Measurements from ENCODE around the gene CHMP4B. TPM values are rescaled to one million over a fixed set of nuclear protein-coding genes. Genes with fewer than 3 reads are reported as not detected.

Gene CHMP4B
- polyA plus RNA-seq, 2 of the 4 experiments (the other 2 are of a cell fraction): 81.3 to 104 TPM

DNA sequence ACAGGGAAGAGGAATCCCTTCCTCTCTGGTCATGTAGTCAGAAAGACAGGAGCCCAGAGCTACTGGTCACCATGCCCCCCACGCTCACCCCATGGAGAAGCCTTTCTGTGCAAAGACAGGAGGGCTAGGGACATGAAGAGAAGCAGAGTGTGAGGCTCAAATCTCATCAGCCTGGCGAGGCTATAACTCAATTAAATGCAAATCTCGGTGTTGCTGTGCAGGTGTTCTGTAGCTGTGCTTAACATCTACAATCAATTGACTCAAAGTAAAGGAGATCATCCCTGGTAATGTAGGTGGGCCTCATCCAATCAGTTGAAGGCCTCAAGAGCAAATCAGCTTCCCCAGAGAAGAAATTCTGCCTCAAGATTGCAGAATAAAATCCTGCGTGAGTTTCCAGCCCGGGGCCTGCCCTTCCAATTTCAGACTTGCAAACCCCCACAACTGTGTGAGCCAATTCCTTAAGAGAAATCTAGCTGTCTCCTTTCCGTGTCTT, 64.4 kb downstream of the CHMP4B start:
- TF ChIP-seq MAZ (IDR thresholded peaks at IDR 0.05; ENCODE audit: borderline replicate concordance, low read depth, low read length) (no peak), KDM1A (IDR thresholded peaks at IDR 0.05; ENCODE audit: low read depth) (no peak), HOXB13 (CRISPR knock-in tag; IDR thresholded peaks at IDR 0.05; ENCODE audit: low read depth) (no peak), PHF8 (IDR thresholded peaks at IDR 0.05; ENCODE audit: borderline replicate concordance, low read depth) (no peak), CBX2 (IDR thresholded peaks at IDR 0.05; ENCODE audit: borderline replicate concordance, low read depth) (no peak), EHMT2 (IDR thresholded peaks at IDR 0.05; ENCODE audit: low read depth) (no peak), POLR2A (IDR thresholded peaks at IDR 0.05; ENCODE audit: low read length) (no peak), ZFP36 (IDR thresholded peaks at IDR 0.05; ENCODE audit: borderline replicate concordance, partially characterized antibody) (no peak), RARB (CRISPR knock-in tag; IDR thresholded peaks at IDR 0.05) (no peak), FOSL2 (IDR thresholded peaks at IDR 0.05) (no peak), FOSL2 (CRISPR knock-in tag; IDR thresholded peaks at IDR 0.05) (no peak), ZC3H11A (IDR thresholded peaks at IDR 0.05) (no peak), ZNF302 (CRISPR knock-in tag; IDR thresholded peaks at IDR 0.05) (no peak), SMC3 (IDR thresholded peaks at IDR 0.05) (no peak), HOXA7 (CRISPR knock-in tag; IDR thresholded peaks at IDR 0.05) (no peak), RNF2 (IDR thresholded peaks at IDR 0.05; ENCODE audit: borderline replicate concordance, low read depth) (no peak), HDAC2 (IDR thresholded peaks at IDR 0.05) (no peak)
- TF ChIP-seq, protein P1, sequence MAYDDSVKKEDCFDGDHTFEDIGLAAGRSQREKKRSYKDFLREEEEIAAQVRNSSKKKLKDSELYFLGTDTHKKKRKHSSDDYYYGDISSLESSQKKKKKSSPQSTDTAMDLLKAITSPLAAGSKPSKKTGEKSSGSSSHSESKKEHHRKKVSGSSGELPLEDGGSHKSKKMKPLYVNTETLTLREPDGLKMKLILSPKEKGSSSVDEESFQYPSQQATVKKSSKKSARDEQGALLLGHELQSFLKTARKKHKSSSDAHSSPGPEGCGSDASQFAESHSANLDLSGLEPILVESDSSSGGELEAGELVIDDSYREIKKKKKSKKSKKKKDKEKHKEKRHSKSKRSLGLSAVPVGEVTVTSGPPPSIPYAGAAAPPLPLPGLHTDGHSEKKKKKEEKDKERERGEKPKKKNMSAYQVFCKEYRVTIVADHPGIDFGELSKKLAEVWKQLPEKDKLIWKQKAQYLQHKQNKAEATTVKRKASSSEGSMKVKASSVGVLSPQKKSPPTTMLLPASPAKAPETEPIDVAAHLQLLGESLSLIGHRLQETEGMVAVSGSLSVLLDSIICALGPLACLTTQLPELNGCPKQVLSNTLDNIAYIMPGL (CRISPR knock-in tag; IDR thresholded peaks at IDR 0.05; ENCODE audit: borderline replicate concordance): no peak
- TF ChIP-seq, protein P2, sequence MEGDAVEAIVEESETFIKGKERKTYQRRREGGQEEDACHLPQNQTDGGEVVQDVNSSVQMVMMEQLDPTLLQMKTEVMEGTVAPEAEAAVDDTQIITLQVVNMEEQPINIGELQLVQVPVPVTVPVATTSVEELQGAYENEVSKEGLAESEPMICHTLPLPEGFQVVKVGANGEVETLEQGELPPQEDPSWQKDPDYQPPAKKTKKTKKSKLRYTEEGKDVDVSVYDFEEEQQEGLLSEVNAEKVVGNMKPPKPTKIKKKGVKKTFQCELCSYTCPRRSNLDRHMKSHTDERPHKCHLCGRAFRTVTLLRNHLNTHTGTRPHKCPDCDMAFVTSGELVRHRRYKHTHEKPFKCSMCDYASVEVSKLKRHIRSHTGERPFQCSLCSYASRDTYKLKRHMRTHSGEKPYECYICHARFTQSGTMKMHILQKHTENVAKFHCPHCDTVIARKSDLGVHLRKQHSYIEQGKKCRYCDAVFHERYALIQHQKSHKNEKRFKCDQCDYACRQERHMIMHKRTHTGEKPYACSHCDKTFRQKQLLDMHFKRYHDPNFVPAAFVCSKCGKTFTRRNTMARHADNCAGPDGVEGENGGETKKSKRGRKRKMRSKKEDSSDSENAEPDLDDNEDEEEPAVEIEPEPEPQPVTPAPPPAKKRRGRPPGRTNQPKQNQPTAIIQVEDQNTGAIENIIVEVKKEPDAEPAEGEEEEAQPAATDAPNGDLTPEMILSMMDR (IDR thresholded peaks at IDR 0.05): no peak
- TF ChIP-seq, protein P3, sequence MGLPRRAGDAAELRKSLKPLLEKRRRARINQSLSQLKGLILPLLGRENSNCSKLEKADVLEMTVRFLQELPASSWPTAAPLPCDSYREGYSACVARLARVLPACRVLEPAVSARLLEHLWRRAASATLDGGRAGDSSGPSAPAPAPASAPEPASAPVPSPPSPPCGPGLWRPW (IDR thresholded peaks at IDR 0.05): no peak
- ATAC-seq: no peak
- Histone ChIP-seq H3K9me3 (peaks cover 21% of the 10 kb centered on the region), H3K4me2 (no peak overlapping the region), H3K4me1 (no peaks in the 10 kb centered on the region), H3K4me3 (no peak overlapping the region), H3K27ac (no peak overlapping the region)
- 44% methylated on average over 6 of the region's 6 CpGs for WGBS (ENCODE audit: missing lambda C conversion rate)
- no peak for DNase-seq (ENCODE audit: low read depth in 1 of 2, low spot score in 1 of 2)
- no peak for FAIRE-seq
- POLR2A ChIA-PET: interaction anchor here (0.6 kb wide), 1 partner anchor 11 kb away, joined by 5 read pairs; no protein-coding TSS in a partner anchor
- CTCF ChIA-PET: interaction anchor here (1.3 to 3.2 kb wide), 4 partner anchors 9 to 38 kb away, joined by 3 to 15 read pairs (median 3); no protein-coding TSS in a partner anchor

DNA sequence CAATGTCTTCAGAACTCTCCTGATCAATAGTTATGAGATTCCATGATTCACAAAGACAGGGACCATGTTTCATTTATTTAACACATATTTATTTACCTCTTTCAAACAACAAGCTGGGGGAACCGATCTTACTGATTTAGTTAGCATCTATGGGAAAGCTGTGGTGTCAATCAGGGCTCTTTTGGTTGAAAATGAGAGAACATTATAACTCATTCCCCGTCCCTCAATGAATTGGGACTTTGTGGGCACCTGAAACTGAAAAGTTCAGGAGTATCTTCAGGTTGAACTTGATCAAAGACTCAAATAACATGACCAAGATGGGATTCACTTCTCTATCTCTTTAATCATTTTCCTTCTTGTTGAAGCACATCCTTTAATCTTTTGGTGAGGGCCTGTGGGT, 67.4 kb downstream of the CHMP4B start:
- ChIA-PET CTCF (interaction anchor here (0.9 kb wide), 1 partner anchor 192 kb away, joined by 3 read pairs; no protein-coding TSS in a partner anchor), POLR2A (no interaction called here)
- H3K4me2 ChIP-seq: no peak overlapping the region
- H3K27ac ChIP-seq: no peak overlapping the region
- no peak for TF ChIP-seq KDM1A (IDR thresholded peaks at IDR 0.05; ENCODE audit: low read depth)
- TF ChIP-seq JUNB (IDR thresholded peaks at IDR 0.05): no peak
- no peak for TF ChIP-seq NFE2L2 (conservative IDR thresholded peaks at IDR 0.05; ENCODE audit: low read length)
- H3K4me1 ChIP-seq: no peaks in the 10 kb centered on the region
- no peak for ATAC-seq
- DNase-seq (ENCODE audit: low read depth in 1 of 2, low spot score in 1 of 2): no peak
- WGBS (ENCODE audit: missing lambda C conversion rate): 31% methylated on average over 2 of the region's 2 CpGs
- peaks cover 21% of the 10 kb centered on the region for H3K9me3 ChIP-seq
- no peak for FAIRE-seq
- no peak overlapping the region for H3K4me3 ChIP-seq
